SK-N-SH treated with all-trans-retinoic acid at 6 μM for 48 hours (cell line): ENCODE measurements around the gene TWNK.

Experiments used
- ARNTL ChIP-seq: fragments of 450-650 bp; formaldehyde crosslinking; IDR thresholded peaks from 2 replicates; pipeline ENCODE4 v1.5.0; 2020; ENCODE audit warnings: low read depth, mild to moderate bottlenecking, moderate library complexity, borderline replicate concordance
- BACH2 ChIP-seq: fragments of 250-450 bp; sonication (Bioruptor Pico); IDR thresholded peaks from 2 replicates; pipeline ENCODE4 v1.9.0; 2021; ENCODE audit warnings: mild to moderate bottlenecking, borderline replicate concordance
- CSDC2 ChIP-seq: fragments of 250-450 bp; sonication (Bioruptor Pico); IDR thresholded peaks from 2 replicates; pipeline ENCODE4 v1.5.0; 2020; ENCODE audit warnings: mild to moderate bottlenecking, moderate library complexity
- ISL1 ChIP-seq: fragments of 250-450 bp; sonication (Bioruptor Pico); IDR thresholded peaks from 2 replicates; pipeline ENCODE4 v2.1.2; 2022; ENCODE audit warnings: mild to moderate bottlenecking, moderate library complexity
- SNAI2 ChIP-seq: fragments of 250-450 bp; sonication (Bioruptor Pico); IDR thresholded peaks from 2 replicates; pipeline ENCODE4 v1.5.0; 2020; ENCODE audit warnings: mild to moderate bottlenecking, moderate library complexity
- TOX ChIP-seq: fragments of 250-450 bp; sonication (Bioruptor Pico); IDR thresholded peaks from 2 replicates; pipeline ENCODE4 v1.8.0; 2021; ENCODE audit warnings: mild to moderate bottlenecking, moderate library complexity, borderline replicate concordance
- ZC3H10 ChIP-seq: fragments of 250-450 bp; sonication (Bioruptor Pico); IDR thresholded peaks from 2 replicates; pipeline ENCODE4 v1.5.1; 2021; ENCODE audit warnings: mild to moderate bottlenecking, moderate library complexity
- ZFP30 ChIP-seq: fragments of 450-650 bp; formaldehyde crosslinking; IDR thresholded peaks from 2 replicates; pipeline ENCODE4 v1.5.0; 2022; ENCODE audit warnings: mild to moderate bottlenecking, moderate library complexity
- ZNF8 ChIP-seq: fragments of 450-650 bp; formaldehyde crosslinking; IDR thresholded peaks from 2 replicates; pipeline ENCODE4 v1.5.0; 2020; ENCODE audit warnings: mild to moderate bottlenecking, moderate library complexity
- TF ChIP-seq, protein P1 (sequence below): fragments of 250-450 bp; sonication (Bioruptor Pico); IDR thresholded peaks from 2 replicates; pipeline ENCODE4 v1.5.1; 2021; ENCODE audit warnings: mild to moderate bottlenecking, moderate library complexity
- TF ChIP-seq, protein P2 (sequence below): fragments of 250-450 bp; sonication (Bioruptor Pico); IDR thresholded peaks from 2 replicates; pipeline ENCODE4 v1.8.0; 2020; ENCODE audit warnings: mild to moderate bottlenecking, moderate library complexity, borderline replicate concordance
- TF ChIP-seq, protein P3 (sequence below): fragments of 250-450 bp; sonication (Bioruptor Pico); IDR thresholded peaks from 2 replicates; pipeline ENCODE4 v1.5.1; 2020; ENCODE audit warnings: low read depth, mild to moderate bottlenecking, moderate library complexity

DNA sequence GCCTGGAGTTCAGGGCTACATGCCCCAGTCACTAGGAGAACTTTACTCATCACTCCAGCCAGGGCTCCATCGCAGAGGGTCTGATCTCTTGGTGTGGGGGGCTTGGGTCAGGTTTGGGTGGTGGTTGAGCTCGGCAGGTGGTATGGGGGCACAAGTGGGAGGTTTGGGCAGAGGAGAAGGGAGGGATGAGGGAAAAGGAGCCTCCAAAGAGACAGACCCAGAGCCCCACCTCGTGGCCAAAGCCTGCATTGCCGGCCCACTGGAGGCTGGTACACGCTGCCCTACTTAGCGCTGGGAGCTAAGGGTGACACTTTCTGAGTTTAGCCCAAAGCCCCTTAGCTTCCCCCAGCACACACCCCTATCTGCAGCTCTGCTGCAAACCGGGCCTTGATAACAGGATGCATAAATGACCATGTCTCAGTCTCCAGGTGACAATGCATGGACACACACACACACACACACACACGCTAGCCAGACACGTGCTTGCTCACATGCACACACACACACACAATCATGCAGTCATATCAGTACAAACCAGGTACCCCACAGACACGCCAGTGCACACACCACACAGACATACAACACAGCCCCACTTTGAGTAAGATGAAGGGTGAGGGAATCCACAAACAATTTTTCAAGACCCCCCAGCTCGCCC, 27.0 kb downstream of the TWNK start:
- TF ChIP-seq ZC3H10 (CRISPR knock-in tag) (no peak), SNAI2 (CRISPR knock-in tag) (no peak), ARNTL (CRISPR knock-in tag) (no peak), ZNF8 (no peak), CSDC2 (CRISPR knock-in tag) (no peak), ZFP30 (CRISPR knock-in tag) (no peak), ISL1 (CRISPR knock-in tag) (no peak), TOX (CRISPR knock-in tag) (no peak), BACH2 (CRISPR knock-in tag) (no peak)
- TF ChIP-seq, protein P1, sequence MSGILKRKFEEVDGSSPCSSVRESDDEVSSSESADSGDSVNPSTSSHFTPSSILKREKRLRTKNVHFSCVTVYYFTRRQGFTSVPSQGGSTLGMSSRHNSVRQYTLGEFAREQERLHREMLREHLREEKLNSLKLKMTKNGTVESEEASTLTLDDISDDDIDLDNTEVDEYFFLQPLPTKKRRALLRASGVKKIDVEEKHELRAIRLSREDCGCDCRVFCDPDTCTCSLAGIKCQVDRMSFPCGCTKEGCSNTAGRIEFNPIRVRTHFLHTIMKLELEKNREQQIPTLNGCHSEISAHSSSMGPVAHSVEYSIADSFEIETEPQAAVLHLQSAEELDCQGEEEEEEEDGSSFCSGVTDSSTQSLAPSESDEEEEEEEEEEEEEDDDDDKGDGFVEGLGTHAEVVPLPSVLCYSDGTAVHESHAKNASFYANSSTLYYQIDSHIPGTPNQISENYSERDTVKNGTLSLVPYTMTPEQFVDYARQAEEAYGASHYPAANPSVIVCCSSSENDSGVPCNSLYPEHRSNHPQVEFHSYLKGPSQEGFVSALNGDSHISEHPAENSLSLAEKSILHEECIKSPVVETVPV = no peak
- TF ChIP-seq, protein P2, sequence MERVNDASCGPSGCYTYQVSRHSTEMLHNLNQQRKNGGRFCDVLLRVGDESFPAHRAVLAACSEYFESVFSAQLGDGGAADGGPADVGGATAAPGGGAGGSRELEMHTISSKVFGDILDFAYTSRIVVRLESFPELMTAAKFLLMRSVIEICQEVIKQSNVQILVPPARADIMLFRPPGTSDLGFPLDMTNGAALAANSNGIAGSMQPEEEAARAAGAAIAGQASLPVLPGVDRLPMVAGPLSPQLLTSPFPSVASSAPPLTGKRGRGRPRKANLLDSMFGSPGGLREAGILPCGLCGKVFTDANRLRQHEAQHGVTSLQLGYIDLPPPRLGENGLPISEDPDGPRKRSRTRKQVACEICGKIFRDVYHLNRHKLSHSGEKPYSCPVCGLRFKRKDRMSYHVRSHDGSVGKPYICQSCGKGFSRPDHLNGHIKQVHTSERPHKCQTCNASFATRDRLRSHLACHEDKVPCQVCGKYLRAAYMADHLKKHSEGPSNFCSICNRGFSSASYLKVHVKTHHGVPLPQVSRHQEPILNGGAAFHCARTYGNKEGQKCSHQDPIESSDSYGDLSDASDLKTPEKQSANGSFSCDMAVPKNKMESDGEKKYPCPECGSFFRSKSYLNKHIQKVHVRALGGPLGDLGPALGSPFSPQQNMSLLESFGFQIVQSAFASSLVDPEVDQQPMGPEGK (CRISPR knock-in tag) = no peak
- TF ChIP-seq, protein P3, sequence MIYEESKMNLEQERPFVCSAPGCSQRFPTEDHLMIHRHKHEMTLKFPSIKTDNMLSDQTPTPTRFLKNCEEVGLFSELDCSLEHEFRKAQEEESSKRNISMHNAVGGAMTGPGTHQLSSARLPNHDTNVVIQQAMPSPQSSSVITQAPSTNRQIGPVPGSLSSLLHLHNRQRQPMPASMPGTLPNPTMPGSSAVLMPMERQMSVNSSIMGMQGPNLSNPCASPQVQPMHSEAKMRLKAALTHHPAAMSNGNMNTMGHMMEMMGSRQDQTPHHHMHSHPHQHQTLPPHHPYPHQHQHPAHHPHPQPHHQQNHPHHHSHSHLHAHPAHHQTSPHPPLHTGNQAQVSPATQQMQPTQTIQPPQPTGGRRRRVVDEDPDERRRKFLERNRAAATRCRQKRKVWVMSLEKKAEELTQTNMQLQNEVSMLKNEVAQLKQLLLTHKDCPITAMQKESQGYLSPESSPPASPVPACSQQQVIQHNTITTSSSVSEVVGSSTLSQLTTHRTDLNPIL (CRISPR knock-in tag) = no peak
